GM06990 (cell line): ENCODE results near the gene WDR54.
"Not testable (repeated sequence)": the region's sequence is repeated elsewhere in the genome, so short reads cannot be mapped to it uniquely, and the experiment has no call there.

Experiments
- DNase-seq: peaks from one replicate; pipeline ENCODE4 v3.0.0-alpha.2; 2011; ENCODE audit not compliant: insufficient read length; ENCODE audit errors: extremely low read depth
- H3K27me3 ChIP-seq: replicated peaks from 2 replicates; pipeline ENCODE4 v1.6.0; 2011; ENCODE audit warnings: low read length; ENCODE audit not compliant: control insufficient read depth, insufficient read depth
- H3K36me3 ChIP-seq: 2 replicates; pipeline ENCODE4 v1.5.1; 2011; ENCODE audit warnings: low read length; ENCODE audit not compliant: control insufficient read depth, insufficient read depth
- H3K4me3 ChIP-seq: replicated peaks from 2 replicates; pipeline ENCODE4 v1.5.1; 2011; ENCODE audit warnings: low read depth, mild to moderate bottlenecking, control low read depth, low read length
- CTCF ChIP-seq: IDR thresholded peaks from 2 replicates; pipeline ENCODE4 v1.5.1; 2011; ENCODE audit warnings: low read length, control low read depth, mild to moderate bottlenecking, inconsistent platforms; ENCODE audit not compliant: insufficient read depth, poor library complexity, severe bottlenecking

The WDR54 gene

GRCh38 chr2:74439373-74439772 lies 17.8 kb downstream of the WDR54 start:
- no peak overlapping the region for H3K4me3 ChIP-seq
- no peak for TF ChIP-seq CTCF
- H3K27me3 ChIP-seq = no peaks in the 10 kb centered on the region
- no peaks in the 10 kb centered on the region for H3K36me3 ChIP-seq
- DNase-seq = no peak

DNA sequence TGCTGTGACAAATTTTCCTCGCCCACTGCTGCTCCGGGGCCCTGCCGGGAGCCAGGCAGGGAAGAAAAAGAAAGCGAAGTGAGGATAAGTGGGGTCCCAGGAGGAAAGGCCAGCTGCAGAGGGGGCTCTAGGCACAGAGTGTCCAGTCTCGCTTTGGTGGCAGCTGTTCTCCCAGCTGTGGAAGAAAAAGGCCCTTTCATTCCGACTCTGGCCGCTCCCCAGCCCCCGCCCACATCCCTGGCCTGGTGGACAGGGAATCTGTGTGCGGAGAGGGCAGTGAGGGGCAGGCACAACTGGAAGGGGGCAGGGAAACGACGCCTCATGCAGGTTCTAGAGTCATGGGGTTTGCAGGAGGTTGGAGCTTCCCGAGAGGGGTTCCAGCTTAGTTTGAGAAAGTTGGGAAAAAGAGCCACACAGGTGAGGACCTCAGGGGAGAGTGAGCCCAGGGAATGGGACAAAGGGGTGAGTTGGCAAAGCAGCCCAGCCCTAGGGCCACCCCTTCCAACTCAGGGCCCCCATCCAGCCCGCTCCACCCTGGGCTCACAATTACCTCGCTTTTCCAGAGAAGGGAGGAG lies 18.4 kb downstream of the WDR54 start:
- H3K4me3 ChIP-seq = peak overlapping the region; percentile 54
- H3K36me3 ChIP-seq = no peaks in the 10 kb centered on the region
- no peak for DNase-seq
- TF ChIP-seq CTCF = no peak
- H3K27me3 ChIP-seq = no peaks in the 10 kb centered on the region

DNA sequence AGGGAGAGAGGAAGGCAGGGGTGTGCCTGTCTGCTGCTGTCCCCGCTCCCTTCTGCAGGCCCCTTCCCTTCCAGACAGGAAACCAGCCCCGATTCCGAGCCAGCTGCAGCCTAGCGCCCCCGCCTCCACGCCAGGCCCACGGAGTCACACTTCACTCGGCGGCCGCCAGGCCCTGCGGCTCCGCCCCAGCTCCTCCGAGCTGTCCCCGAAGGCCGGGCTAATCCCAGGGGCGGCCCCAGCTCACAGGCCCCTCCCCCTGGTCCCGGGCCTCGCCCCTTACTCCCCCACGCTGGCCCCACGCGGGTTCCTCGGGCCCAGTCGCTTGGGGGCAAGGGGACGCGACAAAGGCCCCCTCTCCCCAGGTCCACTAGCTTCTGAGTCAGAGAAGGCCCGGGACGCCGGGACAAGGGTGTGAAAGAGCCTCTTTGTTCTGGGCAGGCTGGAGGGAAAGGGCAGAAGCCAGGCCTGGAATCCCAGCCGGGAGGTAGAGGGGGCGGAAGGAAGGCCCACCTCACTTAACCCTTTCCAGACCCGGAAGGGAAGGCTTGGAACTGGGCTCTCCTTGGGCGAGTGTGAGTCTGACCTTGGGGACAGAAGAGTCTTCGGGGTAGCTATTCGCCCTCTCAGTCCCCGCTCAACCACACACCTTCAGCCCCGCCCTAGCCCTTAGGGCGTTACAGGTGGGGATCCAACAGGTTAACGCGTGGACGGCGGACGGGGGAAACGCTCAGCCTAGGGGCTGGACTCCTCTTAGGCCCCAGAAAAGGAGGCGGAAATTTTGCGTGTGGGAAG lies 19.0 kb downstream of the WDR54 start:
- no peaks in the 10 kb centered on the region for H3K36me3 ChIP-seq
- peak overlapping the region; percentile 54 for H3K4me3 ChIP-seq
- DNase-seq = peak; percentile 84
- TF ChIP-seq CTCF = peak; percentile 27
- no peaks in the 10 kb centered on the region for H3K27me3 ChIP-seq

DNA sequence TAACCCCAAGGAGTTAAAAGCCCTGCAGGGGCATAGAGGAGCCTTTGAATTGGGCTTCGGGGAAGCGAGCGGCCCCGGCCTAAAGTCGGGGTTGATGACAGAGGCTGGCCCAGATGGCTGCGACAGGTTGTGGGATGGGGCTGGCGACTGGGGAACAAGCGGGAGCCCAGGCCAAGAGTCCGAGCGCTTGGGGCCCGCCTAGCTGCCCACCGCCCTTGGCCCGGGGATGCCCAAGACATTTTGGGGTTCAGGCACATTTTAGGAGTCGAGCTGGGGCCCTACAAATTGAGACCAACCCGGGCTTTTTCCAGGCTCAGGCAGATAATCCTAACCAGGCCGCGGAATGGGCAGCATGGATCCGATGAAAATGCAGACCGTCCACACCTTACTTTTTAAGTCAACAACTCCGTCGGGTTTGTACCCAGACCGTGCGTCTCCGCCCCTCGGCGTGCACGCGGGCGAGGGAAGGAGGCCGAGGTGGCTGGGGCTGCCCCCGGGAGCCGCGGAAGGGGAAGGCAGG lies 19.7 kb downstream of the WDR54 start:
- Histone ChIP-seq H3K27me3 (no peaks in the 10 kb centered on the region), H3K4me3 (peak overlapping the region; percentile 26), H3K36me3 (no peaks in the 10 kb centered on the region)
- DNase-seq = no peak
- no peak for TF ChIP-seq CTCF

- TF ChIP-seq CTCF = no peak
- H3K4me3 ChIP-seq = peak within 1 kb of the TSS; percentile 26
- H3K27me3 ChIP-seq = no peaks in the 10 kb centered on the region
- H3K36me3 ChIP-seq = no peaks in the 10 kb centered on the region
- peak; percentile 70 for DNase-seq
Measured at GRCh38 chr2:74441690-74442482, 20.4 kb downstream of the WDR54 start, which contains the start of gene RTKN. RTKN (minus strand) TSS chr2:74441937; CDS start chr2:74441816, 121 bp downstream.

DNA sequence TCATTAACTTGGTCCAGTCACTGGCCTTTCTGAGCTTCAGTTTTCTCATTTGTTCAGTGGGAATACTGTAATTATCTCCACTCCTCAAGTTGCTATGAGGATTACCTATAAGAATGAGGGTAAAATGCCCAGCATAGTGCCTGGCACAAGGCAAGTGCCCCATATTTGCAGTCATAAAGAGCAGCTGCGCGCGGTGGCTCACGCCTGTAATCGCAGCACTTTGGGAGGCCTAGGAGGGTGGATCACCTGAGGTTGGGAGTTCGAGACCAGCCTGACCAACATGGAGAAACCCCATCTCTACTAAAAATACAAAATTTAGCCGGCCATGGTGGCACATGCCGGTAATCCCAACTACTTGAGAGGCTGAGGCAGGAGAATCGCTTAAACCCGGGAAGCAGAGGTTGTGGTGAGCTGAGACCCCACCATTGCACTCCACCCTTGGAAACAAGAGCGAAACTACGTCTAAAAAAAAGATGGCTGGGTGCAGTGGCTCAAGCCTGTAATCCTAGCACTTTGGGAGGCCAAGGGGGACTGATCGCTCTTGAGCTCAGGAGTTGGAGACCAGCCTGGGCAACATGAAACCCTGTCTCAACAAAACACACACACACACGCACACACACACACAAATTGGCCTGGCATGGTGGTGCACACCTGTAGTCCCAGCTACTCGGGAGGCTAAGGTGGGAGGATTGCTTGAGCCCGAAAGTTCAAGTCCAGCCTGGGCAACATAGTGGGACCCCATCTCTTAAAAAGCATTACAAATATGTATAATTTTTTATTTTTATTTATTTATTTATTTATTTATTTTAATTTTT lies 21.2 kb downstream of the WDR54 start:
- H3K36me3 ChIP-seq, H3K27me3 ChIP-seq, H3K4me3 ChIP-seq, DNase-seq: not testable (repeated sequence)
